OCI-LY7 (cell line): ENCODE measurements around the gene PTPRJ.

Source experiments
- EZH2phosphoT487 ChIP-seq: fragments of 200-600 bp; sonication (generic); IDR thresholded peaks from 2 replicates; pipeline ENCODE4 v1.6.1; 2018; ENCODE audit warnings: low read depth, borderline replicate concordance, mild to moderate bottlenecking, mixed run types, antibody characterized with exemption, low read length, moderate library complexity, mixed read lengths
- TF ChIP-seq, protein P1 (sequence below): fragments of 200-600 bp; sonication (generic); conservative IDR thresholded peaks from 2 replicates; pipeline ENCODE4 v1.5.1; 2014; ENCODE audit warnings: mild to moderate bottlenecking, antibody characterized with exemption, low read length, moderate library complexity, mixed read lengths

DNA sequence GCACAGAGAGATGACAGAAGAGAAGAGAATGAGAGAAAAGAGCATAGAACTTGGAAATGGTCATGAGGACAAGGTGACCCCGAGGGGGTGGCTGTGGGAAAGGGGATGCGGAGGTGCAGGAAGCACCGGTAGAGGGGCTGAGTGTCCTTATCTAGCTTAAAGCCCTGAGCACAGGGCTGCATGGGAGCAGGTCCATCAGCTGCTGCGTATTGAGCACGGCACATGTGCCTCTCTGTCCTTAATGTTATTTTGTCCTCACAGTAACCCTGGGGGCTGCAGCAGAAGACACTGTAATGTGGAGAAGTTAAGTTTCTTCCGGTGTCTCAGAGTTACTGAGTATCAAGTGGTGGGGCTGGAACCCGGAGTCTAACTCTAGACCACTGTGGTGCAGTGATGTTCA, 141.9 kb downstream of the PTPRJ start:
- TF ChIP-seq, protein P1, sequence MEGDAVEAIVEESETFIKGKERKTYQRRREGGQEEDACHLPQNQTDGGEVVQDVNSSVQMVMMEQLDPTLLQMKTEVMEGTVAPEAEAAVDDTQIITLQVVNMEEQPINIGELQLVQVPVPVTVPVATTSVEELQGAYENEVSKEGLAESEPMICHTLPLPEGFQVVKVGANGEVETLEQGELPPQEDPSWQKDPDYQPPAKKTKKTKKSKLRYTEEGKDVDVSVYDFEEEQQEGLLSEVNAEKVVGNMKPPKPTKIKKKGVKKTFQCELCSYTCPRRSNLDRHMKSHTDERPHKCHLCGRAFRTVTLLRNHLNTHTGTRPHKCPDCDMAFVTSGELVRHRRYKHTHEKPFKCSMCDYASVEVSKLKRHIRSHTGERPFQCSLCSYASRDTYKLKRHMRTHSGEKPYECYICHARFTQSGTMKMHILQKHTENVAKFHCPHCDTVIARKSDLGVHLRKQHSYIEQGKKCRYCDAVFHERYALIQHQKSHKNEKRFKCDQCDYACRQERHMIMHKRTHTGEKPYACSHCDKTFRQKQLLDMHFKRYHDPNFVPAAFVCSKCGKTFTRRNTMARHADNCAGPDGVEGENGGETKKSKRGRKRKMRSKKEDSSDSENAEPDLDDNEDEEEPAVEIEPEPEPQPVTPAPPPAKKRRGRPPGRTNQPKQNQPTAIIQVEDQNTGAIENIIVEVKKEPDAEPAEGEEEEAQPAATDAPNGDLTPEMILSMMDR: no peak
- TF ChIP-seq EZH2phosphoT487: no peak
